Lower leg skin (tissue), 3 donors: ENCODE results near the gene EIPR1.

ENCODE experiments used
- CTCF ChIP-seq, 3 donors: fragments of 450-650 bp; IDR thresholded peaks; one replicate each; pipeline ENCODE4 v1.5.1; 2016; ENCODE audit warnings: antibody characterized with exemption in 3 of 3, mild to moderate bottlenecking in 3 of 3, moderate library complexity in 2 of 3
- POLR2A ChIP-seq, 2 donors: fragments of 450-650 bp; IDR thresholded peaks; one replicate each; pipeline ENCODE4 v1.6.1; 2016 to 2017; ENCODE audit warnings: antibody characterized with exemption in 2 of 2, mild to moderate bottlenecking in 1 of 2, moderate library complexity in 1 of 2

GRCh38 chr2:3149441-3150217 is 228.0 kb downstream of the EIPR1 start:
- TF ChIP-seq CTCF (IDR thresholded peaks at IDR 0.05) (no peak), POLR2A (IDR thresholded peaks at IDR 0.05) (no peak)
